Measurements from ENCODE around the gene ADARB2.

Gene ADARB2

DNA sequence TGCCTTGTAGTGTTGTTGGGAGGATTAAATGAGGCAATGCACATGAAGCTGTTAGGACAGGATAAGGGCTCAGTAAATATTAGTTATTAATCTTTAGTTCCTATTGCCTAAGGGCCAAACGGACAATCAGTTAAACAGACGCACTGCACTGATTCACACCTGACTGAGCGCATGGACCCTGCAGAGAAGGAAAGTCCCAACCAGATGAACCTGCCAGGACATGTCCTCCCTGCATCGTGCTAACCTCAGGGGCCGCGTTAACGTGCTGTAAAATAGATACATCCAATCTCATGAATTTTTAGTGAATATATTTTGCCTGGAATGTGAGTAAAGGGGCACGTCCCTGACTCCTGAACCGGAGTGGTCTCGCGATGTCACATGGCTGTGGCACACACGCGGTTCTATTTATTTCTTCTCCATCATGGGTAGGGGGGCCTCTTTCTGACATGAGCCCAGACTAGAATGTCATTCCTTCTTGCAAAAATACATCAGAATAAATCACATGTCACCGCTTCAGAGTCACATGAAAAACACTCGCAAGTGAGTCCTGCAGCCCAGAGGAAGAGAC, 12.3 kb downstream of the ADARB2 start (continued):
- no peak for TF ChIP-seq ZNF140 (tag by site-specific recombination; IDR thresholded peaks at IDR 0.05)
- TF ChIP-seq ZNF416 (tag by site-specific recombination; IDR thresholded peaks at IDR 0.05) = no peak
- TF ChIP-seq ZNF121 (tag by site-specific recombination; IDR thresholded peaks at IDR 0.05) = no peak

DNA sequence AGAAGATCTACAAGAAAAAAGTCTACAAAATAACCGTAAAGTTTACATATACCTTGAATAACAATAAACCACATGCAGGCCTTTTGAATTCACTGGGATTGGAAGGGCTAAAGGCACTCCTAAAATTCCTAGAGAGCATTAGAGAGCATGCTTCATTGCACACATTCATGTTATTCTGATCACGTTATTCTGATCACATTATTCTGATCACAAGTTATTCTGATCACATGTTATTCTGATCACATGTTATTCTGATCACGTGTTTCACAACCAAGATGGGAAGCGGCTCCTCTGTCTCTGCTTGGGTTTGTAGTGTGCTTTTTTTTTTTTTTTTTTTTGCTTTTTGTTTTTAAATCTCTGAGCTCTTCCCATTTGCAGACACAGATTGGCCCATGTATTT, 20.5 kb downstream of the ADARB2 start:
- CTCF ChIA-PET = interaction anchor here (0.8 to 1.8 kb wide), 4 partner anchors 13 to 528 kb away, joined by 3 to 8 read pairs (median 3); no protein-coding TSS in a partner anchor
- Histone ChIP-seq H3K4me3 (ENCODE audit: low read depth, low read length) (no peak overlapping the region), H3K4me1 (ENCODE audit: control insufficient read depth, insufficient read depth, low read length) (no peaks in the 10 kb centered on the region), H3K36me3 (ENCODE audit: control insufficient read depth in 2 of 2, insufficient read depth in 1 of 2, low read length in 2 of 2) (no peaks in the 10 kb centered on the region), H3K27ac (ENCODE audit: extremely low read depth, low read depth, low read length) (no peak overlapping the region), H3K9me3 (ENCODE audit: control insufficient read depth, insufficient read depth, low read depth, low read length) (no peaks in the 10 kb centered on the region)
- POLR2A ChIA-PET = interaction anchor here (0.6 kb wide), 1 partner anchor 18 kb away, joined by 3 read pairs; no protein-coding TSS in a partner anchor
- TF ChIP-seq, protein P1, sequence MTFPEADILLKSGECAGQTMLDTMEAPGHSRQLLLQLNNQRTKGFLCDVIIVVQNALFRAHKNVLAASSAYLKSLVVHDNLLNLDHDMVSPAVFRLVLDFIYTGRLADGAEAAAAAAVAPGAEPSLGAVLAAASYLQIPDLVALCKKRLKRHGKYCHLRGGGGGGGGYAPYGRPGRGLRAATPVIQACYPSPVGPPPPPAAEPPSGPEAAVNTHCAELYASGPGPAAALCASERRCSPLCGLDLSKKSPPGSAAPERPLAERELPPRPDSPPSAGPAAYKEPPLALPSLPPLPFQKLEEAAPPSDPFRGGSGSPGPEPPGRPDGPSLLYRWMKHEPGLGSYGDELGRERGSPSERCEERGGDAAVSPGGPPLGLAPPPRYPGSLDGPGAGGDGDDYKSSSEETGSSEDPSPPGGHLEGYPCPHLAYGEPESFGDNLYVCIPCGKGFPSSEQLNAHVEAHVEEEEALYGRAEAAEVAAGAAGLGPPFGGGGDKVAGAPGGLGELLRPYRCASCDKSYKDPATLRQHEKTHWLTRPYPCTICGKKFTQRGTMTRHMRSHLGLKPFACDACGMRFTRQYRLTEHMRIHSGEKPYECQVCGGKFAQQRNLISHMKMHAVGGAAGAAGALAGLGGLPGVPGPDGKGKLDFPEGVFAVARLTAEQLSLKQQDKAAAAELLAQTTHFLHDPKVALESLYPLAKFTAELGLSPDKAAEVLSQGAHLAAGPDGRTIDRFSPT (tag by site-specific recombination; IDR thresholded peaks at IDR 0.05) = no peak
- TF ChIP-seq, protein P2, sequence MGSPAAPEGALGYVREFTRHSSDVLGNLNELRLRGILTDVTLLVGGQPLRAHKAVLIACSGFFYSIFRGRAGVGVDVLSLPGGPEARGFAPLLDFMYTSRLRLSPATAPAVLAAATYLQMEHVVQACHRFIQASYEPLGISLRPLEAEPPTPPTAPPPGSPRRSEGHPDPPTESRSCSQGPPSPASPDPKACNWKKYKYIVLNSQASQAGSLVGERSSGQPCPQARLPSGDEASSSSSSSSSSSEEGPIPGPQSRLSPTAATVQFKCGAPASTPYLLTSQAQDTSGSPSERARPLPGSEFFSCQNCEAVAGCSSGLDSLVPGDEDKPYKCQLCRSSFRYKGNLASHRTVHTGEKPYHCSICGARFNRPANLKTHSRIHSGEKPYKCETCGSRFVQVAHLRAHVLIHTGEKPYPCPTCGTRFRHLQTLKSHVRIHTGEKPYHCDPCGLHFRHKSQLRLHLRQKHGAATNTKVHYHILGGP (tag by site-specific recombination; IDR thresholded peaks at IDR 0.05) = no peak
- no peak for TF ChIP-seq REPIN1 (tag by site-specific recombination; IDR thresholded peaks at IDR 0.05; ENCODE audit: low read depth)
- TF ChIP-seq, protein P3, sequence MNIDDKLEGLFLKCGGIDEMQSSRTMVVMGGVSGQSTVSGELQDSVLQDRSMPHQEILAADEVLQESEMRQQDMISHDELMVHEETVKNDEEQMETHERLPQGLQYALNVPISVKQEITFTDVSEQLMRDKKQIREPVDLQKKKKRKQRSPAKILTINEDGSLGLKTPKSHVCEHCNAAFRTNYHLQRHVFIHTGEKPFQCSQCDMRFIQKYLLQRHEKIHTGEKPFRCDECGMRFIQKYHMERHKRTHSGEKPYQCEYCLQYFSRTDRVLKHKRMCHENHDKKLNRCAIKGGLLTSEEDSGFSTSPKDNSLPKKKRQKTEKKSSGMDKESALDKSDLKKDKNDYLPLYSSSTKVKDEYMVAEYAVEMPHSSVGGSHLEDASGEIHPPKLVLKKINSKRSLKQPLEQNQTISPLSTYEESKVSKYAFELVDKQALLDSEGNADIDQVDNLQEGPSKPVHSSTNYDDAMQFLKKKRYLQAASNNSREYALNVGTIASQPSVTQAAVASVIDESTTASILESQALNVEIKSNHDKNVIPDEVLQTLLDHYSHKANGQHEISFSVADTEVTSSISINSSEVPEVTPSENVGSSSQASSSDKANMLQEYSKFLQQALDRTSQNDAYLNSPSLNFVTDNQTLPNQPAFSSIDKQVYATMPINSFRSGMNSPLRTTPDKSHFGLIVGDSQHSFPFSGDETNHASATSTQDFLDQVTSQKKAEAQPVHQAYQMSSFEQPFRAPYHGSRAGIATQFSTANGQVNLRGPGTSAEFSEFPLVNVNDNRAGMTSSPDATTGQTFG (tag by site-specific recombination; IDR thresholded peaks at IDR 0.05; ENCODE audit: borderline replicate concordance) = no peak
- TF ChIP-seq, protein P4, sequence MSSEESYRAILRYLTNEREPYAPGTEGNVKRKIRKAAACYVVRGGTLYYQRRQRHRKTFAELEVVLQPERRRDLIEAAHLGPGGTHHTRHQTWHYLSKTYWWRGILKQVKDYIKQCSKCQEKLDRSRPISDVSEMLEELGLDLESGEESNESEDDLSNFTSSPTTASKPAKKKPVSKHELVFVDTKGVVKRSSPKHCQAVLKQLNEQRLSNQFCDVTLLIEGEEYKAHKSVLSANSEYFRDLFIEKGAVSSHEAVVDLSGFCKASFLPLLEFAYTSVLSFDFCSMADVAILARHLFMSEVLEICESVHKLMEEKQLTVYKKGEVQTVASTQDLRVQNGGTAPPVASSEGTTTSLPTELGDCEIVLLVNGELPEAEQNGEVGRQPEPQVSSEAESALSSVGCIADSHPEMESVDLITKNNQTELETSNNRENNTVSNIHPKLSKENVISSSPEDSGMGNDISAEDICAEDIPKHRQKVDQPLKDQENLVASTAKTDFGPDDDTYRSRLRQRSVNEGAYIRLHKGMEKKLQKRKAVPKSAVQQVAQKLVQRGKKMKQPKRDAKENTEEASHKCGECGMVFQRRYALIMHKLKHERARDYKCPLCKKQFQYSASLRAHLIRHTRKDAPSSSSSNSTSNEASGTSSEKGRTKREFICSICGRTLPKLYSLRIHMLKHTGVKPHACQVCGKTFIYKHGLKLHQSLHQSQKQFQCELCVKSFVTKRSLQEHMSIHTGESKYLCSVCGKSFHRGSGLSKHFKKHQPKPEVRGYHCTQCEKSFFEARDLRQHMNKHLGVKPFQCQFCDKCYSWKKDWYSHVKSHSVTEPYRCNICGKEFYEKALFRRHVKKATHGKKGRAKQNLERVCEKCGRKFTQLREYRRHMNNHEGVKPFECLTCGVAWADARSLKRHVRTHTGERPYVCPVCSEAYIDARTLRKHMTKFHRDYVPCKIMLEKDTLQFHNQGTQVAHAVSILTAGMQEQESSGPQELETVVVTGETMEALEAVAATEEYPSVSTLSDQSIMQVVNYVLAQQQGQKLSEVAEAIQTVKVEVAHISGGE (tag by site-specific recombination; conservative IDR thresholded peaks at IDR 0.05; ENCODE audit: low read depth) = no peak
- no peak for TF ChIP-seq ZNF37A (tag by site-specific recombination; IDR thresholded peaks at IDR 0.05)
- no peak for TF ChIP-seq ZNF10 (tag by site-specific recombination; IDR thresholded peaks at IDR 0.05)
- no peak for TF ChIP-seq ZNF830 (tag by site-specific recombination; IDR thresholded peaks at IDR 0.05; ENCODE audit: low read depth)

DNA sequence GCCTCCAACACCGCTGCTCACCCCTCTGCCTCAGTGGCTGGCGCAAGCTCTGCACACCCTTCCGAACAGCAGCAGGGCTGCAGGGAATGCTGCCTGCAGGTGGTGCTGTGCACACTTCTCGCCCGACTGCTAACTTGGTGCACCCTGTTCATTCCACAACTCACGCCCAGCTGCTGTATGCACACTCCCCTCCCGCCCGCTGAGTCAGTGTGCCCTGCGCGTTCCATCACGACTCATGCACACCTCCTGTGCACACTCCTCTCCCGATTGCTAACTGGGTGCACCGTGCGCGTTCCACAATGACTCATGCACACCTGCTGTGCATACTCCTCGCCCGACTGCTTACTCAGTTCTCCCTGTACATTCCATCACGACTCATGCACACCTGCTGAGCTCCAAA, 21.5 kb downstream of the ADARB2 start:
- H3K36me3 ChIP-seq (ENCODE audit: control insufficient read depth in 2 of 2, insufficient read depth in 1 of 2, low read length in 2 of 2) = no peaks in the 10 kb centered on the region
- POLR2A ChIA-PET = interaction anchor here (1.3 kb wide), 1 partner anchor 22 kb away, joined by 4 read pairs; the partner anchor contains the start of gene ADARB2
- H3K4me3 ChIP-seq (ENCODE audit: low read depth, low read length) = no peak overlapping the region; the same call in none of the 2 replicates
- CTCF ChIA-PET = interaction anchor here (0.5 to 1.8 kb wide), 15 partner anchors 10 to 1028 kb away, joined by 3 to 9 read pairs (median 3); no protein-coding TSS in a partner anchor
- no peaks in the 10 kb centered on the region for H3K9me3 ChIP-seq (ENCODE audit: control insufficient read depth, insufficient read depth, low read depth, low read length)
- no peaks in the 10 kb centered on the region for H3K4me1 ChIP-seq (ENCODE audit: control insufficient read depth, insufficient read depth, low read length)
- no peak overlapping the region for H3K27ac ChIP-seq (ENCODE audit: extremely low read depth, low read depth, low read length)
- TF ChIP-seq ZNF248 (tag by site-specific recombination; IDR thresholded peaks at IDR 0.05) (no peak), OVOL3 (tag by site-specific recombination; IDR thresholded peaks at IDR 0.05) (no peak), ZNF426 (tag by site-specific recombination; IDR thresholded peaks at IDR 0.05) (no peak), ZIC2 (tag by site-specific recombination; IDR thresholded peaks at IDR 0.05) (peak; percentile 95), ZNF146 (tag by site-specific recombination; IDR thresholded peaks at IDR 0.05) (no peak), REPIN1 (tag by site-specific recombination; IDR thresholded peaks at IDR 0.05; ENCODE audit: low read depth) (no peak), ZNF521 (tag by site-specific recombination; IDR thresholded peaks at IDR 0.05) (no peak), GFI1B (tag by site-specific recombination; IDR thresholded peaks at IDR 0.05) (no peak), SCRT2 (tag by site-specific recombination; IDR thresholded peaks at IDR 0.05) (peak; percentile 73), SCRT1 (tag by site-specific recombination; IDR thresholded peaks at IDR 0.05; ENCODE audit: borderline replicate concordance) (0 out of 2 replicates have a peak, but pooled peaks have one; percentile 17), ZNF600 (tag by site-specific recombination; IDR thresholded peaks at IDR 0.05) (peak; percentile 89)
- TF ChIP-seq, protein P5, sequence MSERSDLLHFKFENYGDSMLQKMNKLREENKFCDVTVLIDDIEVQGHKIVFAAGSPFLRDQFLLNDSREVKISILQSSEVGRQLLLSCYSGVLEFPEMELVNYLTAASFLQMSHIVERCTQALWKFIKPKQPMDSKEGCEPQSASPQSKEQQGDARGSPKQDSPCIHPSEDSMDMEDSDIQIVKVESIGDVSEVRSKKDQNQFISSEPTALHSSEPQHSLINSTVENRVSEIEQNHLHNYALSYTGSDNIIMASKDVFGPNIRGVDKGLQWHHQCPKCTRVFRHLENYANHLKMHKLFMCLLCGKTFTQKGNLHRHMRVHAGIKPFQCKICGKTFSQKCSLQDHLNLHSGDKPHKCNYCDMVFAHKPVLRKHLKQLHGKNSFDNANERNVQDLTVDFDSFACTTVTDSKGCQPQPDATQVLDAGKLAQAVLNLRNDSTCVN (tag by site-specific recombination; optimal IDR thresholded peaks at IDR 0.05) = peak; percentile 51
